Left ventricle myocardium inferior (tissue), 1 donor: ENCODE data around the gene ARMC5. TPM values are rescaled to one million over a fixed set of nuclear protein-coding genes. Genes with fewer than 3 reads are reported as not detected.
A peak's percentile ranks its signal among the peaks of the same experiment; 100 is the strongest.

Experiments
- DNase-seq: peaks from one replicate; pipeline ENCODE4 v3.0.0-alpha.2; 2020
- H3K27ac ChIP-seq: fragments of 200-600 bp; replicated peaks from 2 replicates; pipeline ENCODE4 v1.8.0; 2021
- H3K27me3 ChIP-seq: fragments of 200-600 bp; 2 replicates; pipeline ENCODE4 v1.8.0; 2021; ENCODE audit warnings: low read depth
- H3K36me3 ChIP-seq: fragments of 200-600 bp; 2 replicates; pipeline ENCODE4 v1.8.0; 2021
- H3K4me1 ChIP-seq: fragments of 200-600 bp; 2 replicates; pipeline ENCODE4 v1.8.0; 2021
- H3K4me3 ChIP-seq: fragments of 200-600 bp; 2 replicates; pipeline ENCODE4 v1.8.0; 2021; ENCODE audit warnings: mild to moderate bottlenecking, moderate library complexity
- H3K9me3 ChIP-seq: fragments of 200-600 bp; replicated peaks from 2 replicates; pipeline ENCODE4 v1.8.0; 2021
- CTCF ChIP-seq: fragments of 200-600 bp; IDR thresholded peaks from 2 replicates; pipeline ENCODE4 v1.8.0; 2021; ENCODE audit warnings: antibody characterized with exemption, mild to moderate bottlenecking, borderline replicate concordance
- intact Hi-C: fragments of 100-400 bp; cut with micrococcal nuclease; formaldehyde crosslinking; loops from one replicate; pipeline ENCODE4 v1.11.0; 2022
- total RNA-seq: library from RNA; stranded (reverse); fragmentation: NEBNext Ultra II Directional; extraction: Animal tissue kit (Norgen Biotek cat#: 25700); gene quantifications from one replicate; pipeline ENCODE4 v1.2.1, GENCODE V29; 2021
- donor health status: DM: no; HTN: yes; CAD: no; lungs with severe emphysema.

ARMC5 gene
- total RNA-seq, 1 donor from 2014 or later, result 5.8 TPM

GRCh38 chr16:31484491-31485171, 25.3 kb downstream of the ARMC5 start:
- no peak for TF ChIP-seq CTCF
- H3K4me1 ChIP-seq, result peaks cover 38% of the 10 kb centered on the region
- intact Hi-C loops, result no loop called here
- H3K9me3 ChIP-seq, result no peaks in the 10 kb centered on the region
- H3K36me3 ChIP-seq, result no peaks in the 10 kb centered on the region
- H3K27ac ChIP-seq, result no peak overlapping the region
- no peak overlapping the region for H3K4me3 ChIP-seq
- peaks cover 36% of the 10 kb centered on the region for H3K27me3 ChIP-seq
- DNase-seq, result no peak

- peaks cover 1% of the 10 kb centered on the region for H3K36me3 ChIP-seq
- no peak overlapping the region for H3K27ac ChIP-seq
- no peak for TF ChIP-seq CTCF
- intact Hi-C loops, result no loop called here
- peaks cover 36% of the 10 kb centered on the region for H3K27me3 ChIP-seq
- H3K4me1 ChIP-seq, result peaks cover 29% of the 10 kb centered on the region
- no peak overlapping the region for H3K4me3 ChIP-seq
- DNase-seq, result no peak
- H3K9me3 ChIP-seq, result no peaks in the 10 kb centered on the region
Observed at GRCh38 chr16:31485571-31485970, 26.3 kb downstream of the ARMC5 start.

GRCh38 chr16:31486045-31486444, 26.7 kb downstream of the ARMC5 start:
- Histone ChIP-seq H3K36me3 (peaks cover 6% of the 10 kb centered on the region), H3K27ac (no peak overlapping the region), H3K4me3 (no peak overlapping the region), H3K4me1 (peaks cover 24% of the 10 kb centered on the region), H3K27me3 (peaks cover 36% of the 10 kb centered on the region), H3K9me3 (no peaks in the 10 kb centered on the region)
- DNase-seq, result no peak
- intact Hi-C loops, result no loop called here
- no peak for TF ChIP-seq CTCF

- intact Hi-C loops, result no loop called here
- no peak for DNase-seq
- H3K27me3 ChIP-seq, result peaks cover 36% of the 10 kb centered on the region
- peak overlapping the region; percentile 73 for H3K4me3 ChIP-seq
- TF ChIP-seq CTCF, result no peak
- H3K36me3 ChIP-seq, result peaks cover 16% of the 10 kb centered on the region
- H3K9me3 ChIP-seq, result no peaks in the 10 kb centered on the region
- H3K4me1 ChIP-seq, result peaks cover 20% of the 10 kb centered on the region
- H3K27ac ChIP-seq, result no peak overlapping the region
Observed at GRCh38 chr16:31487071-31487719, 27.9 kb downstream of the ARMC5 start.

GRCh38 chr16:31487720-31488467, 28.6 kb downstream of the ARMC5 start:
- no peak for TF ChIP-seq CTCF
- Histone ChIP-seq H3K27ac (no peak overlapping the region), H3K27me3 (peaks cover 36% of the 10 kb centered on the region), H3K4me3 (peak overlapping the region; percentile 73), H3K36me3 (peaks cover 21% of the 10 kb centered on the region), H3K4me1 (peaks cover 20% of the 10 kb centered on the region), H3K9me3 (no peaks in the 10 kb centered on the region)
- peak; percentile 37 for DNase-seq
- intact Hi-C loops, result no loop called here
